Thyroid gland (tissue), 4 donors: ENCODE results near the gene DTX3L.

Experiments used
- CTCF ChIP-seq, 6 experiments: fragments of 200-600 bp in 3 of 6; fragments of 450-650 bp in 3 of 6; sonication (generic) in 3 of 6; IDR thresholded peaks; one replicate each; pipeline ENCODE4 v1.5.1; 2016 to 2019; ENCODE audit warnings: antibody characterized with exemption in 6 of 6, mild to moderate bottlenecking in 2 of 6, inconsistent platforms in 1 of 6, moderate library complexity in 1 of 6
- POLR2A ChIP-seq, 2 donors: fragments of 450-650 bp; IDR thresholded peaks; one replicate each; pipeline ENCODE4 v1.6.1; 2017; ENCODE audit warnings: antibody characterized with exemption in 2 of 2, mild to moderate bottlenecking in 2 of 2, moderate library complexity in 1 of 2

GRCh38 chr3:122577409-122578031 is 13.4 kb downstream of the DTX3L start, which contains the start of gene PARP15:
- TF ChIP-seq CTCF (IDR thresholded peaks at IDR 0.05) = no peak
- TF ChIP-seq POLR2A (IDR thresholded peaks at IDR 0.05) = no peak
